HS-27A (cell line): ENCODE measurements around the gene KCTD20.

Source experiments
- DNase-seq: peaks from one replicate; pipeline ENCODE4 v3.0.0-alpha.2; 2012; ENCODE audit warnings: low read depth, missing footprints

Gene KCTD20

GRCh38 chr6:36536873-36537547 is 94.2 kb downstream of the KCTD20 start:
- DNase-seq = no peak

DNA sequence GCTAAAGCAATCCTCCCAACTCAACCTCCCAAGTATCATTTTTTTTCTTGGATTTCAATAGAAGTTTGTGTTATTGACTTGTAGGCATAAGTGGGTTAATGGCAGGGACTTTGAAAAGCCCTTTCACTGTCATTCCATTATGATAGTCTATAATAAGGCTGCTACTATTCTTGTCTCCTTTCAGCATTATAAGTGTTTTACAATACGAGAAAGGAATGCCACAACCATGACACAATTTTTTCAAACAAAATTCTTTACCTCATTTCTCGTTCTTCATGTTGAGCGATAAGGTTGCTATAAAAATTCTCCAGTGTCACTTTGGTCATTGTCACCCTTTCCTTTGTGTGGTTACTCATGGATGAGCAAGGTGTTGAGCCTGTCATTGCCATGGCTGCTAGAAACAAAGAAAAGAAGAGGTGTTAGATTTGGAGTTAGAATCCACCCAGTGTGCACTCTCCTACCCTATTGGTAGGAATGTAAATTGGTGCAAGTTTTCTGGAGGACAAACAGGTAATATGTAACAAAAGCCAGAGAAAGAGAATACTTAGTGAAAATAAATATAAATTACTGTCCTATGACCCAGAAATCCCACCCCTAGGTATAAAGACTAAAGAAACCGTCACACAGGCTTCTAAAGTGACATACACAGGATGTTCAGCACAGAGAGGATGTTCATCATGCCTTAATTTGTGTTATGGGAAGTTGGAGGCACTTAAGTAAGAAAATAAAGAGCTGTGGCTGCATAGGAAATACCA is 97.2 kb downstream of the KCTD20 start:
- no peak for DNase-seq
